HG03139 (cell line): Measurements from ENCODE around the gene PMEL.
A peak's percentile ranks its signal among the peaks of the same experiment; 100 is the strongest.
"Not testable (repeated sequence)": the region's sequence is repeated elsewhere in the genome, so short reads cannot be mapped to it uniquely, and the experiment has no call there.

Source experiments
- ATAC-seq: cut with Tn5 transposase; IDR thresholded peaks from one replicate; pipeline ENCODE4 v1.9.1; 2021; ENCODE audit not compliant: unreplicated experiment

PMEL gene

GRCh38 chr12:55983232-55983842, 17.5 kb upstream of the PMEL start:
- ATAC-seq: no peak

GRCh38 chr12:55982319-55982936, 16.6 kb upstream of the PMEL start:
- ATAC-seq: peak; percentile 83

GRCh38 chr12:55981882-55982281, 16.0 kb upstream of the PMEL start:
- ATAC-seq: not testable (repeated sequence)

GRCh38 chr12:55979069-55979468, 13.2 kb upstream of the PMEL start:
- ATAC-seq: no peak

- ATAC-seq: no peak
Measured at GRCh38 chr12:55978393-55978792, 12.6 kb upstream of the PMEL start.

- ATAC-seq: peak; percentile 17
Measured at GRCh38 chr12:55974308-55974730, 8.5 kb upstream of the PMEL start.

GRCh38 chr12:55973599-55974307, 7.9 kb upstream of the PMEL start, which contains the start of gene RAB5B:
Gene RAB5B (plus strand): TSS chr12:55974078. CDS start chr12:55986961, 12,883 bp downstream.
- peak; percentile 92 for ATAC-seq

- ATAC-seq: no peak
Measured at GRCh38 chr12:55972911-55973598, 7.2 kb upstream of the PMEL start.

GRCh38 chr12:55972456-55972855, 6.6 kb upstream of the PMEL start:
- no peak for ATAC-seq

GRCh38 chr12:55972042-55972441, 6.2 kb upstream of the PMEL start:
- ATAC-seq: no peak

- ATAC-seq: no peak
Measured at GRCh38 chr12:55970775-55971174, 4.9 kb upstream of the PMEL start.

GRCh38 chr12:55969356-55969755, 3.5 kb upstream of the PMEL start:
- ATAC-seq: no peak

GRCh38 chr12:55966408-55967281, 803 bp upstream of the PMEL start, which contains the start of gene CDK2:
Gene CDK2 (plus strand): TSS chr12:55966830. CDS start chr12:55967009, 179 bp downstream.
- peak; percentile 96 for ATAC-seq

- ATAC-seq: no peak
Measured at GRCh38 chr12:55965240-55965639, 602 bp downstream of the PMEL start.

- no peak for ATAC-seq
Measured at GRCh38 chr12:55963760-55964159, 2.1 kb downstream of the PMEL start.

GRCh38 chr12:55957106-55957859, 8.6 kb downstream of the PMEL start:
- ATAC-seq: no peak

- ATAC-seq: no peak
Measured at GRCh38 chr12:55955800-55956508, 9.9 kb downstream of the PMEL start.

- ATAC-seq: no peak
Measured at GRCh38 chr12:55955344-55955743, 10.5 kb downstream of the PMEL start.

- no peak for ATAC-seq
Measured at GRCh38 chr12:55946553-55946952, 19.3 kb downstream of the PMEL start.
